ENCODE data around the gene LAMC1. TPM values are rescaled to one million over a fixed set of nuclear protein-coding genes. Genes with fewer than 3 reads are reported as not detected.

LAMC1 gene
- total and polyA plus RNA-seq, 12 donors: 22.1 to 160 (median 115) TPM

- Histone ChIP-seq H3K36me3 (no peaks in the 10 kb centered on the region), H3K9me3 (no peaks in the 10 kb centered on the region), H3K27me3 (no peaks in the 10 kb centered on the region), H3K4me1 (no peaks in the 10 kb centered on the region), H3K27ac (no peak overlapping the region), H3K4me3 (no peak overlapping the region)
- 90 to 98% methylated on average over 3 of the region's 3 CpGs for WGBS, 2 donors
- DNase-seq (no peak), ATAC-seq (no peak)
- intact Hi-C loops (cut with DNase I): no loop called here
- TF ChIP-seq, protein P1, sequence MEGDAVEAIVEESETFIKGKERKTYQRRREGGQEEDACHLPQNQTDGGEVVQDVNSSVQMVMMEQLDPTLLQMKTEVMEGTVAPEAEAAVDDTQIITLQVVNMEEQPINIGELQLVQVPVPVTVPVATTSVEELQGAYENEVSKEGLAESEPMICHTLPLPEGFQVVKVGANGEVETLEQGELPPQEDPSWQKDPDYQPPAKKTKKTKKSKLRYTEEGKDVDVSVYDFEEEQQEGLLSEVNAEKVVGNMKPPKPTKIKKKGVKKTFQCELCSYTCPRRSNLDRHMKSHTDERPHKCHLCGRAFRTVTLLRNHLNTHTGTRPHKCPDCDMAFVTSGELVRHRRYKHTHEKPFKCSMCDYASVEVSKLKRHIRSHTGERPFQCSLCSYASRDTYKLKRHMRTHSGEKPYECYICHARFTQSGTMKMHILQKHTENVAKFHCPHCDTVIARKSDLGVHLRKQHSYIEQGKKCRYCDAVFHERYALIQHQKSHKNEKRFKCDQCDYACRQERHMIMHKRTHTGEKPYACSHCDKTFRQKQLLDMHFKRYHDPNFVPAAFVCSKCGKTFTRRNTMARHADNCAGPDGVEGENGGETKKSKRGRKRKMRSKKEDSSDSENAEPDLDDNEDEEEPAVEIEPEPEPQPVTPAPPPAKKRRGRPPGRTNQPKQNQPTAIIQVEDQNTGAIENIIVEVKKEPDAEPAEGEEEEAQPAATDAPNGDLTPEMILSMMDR (IDR thresholded peaks at IDR 0.05): no peak
Observed at GRCh38 chr1:183163316-183163715, 140.1 kb downstream of the LAMC1 start.

GRCh38 chr1:183164340-183164739 is 141.1 kb downstream of the LAMC1 start:
- ATAC-seq (no peak), DNase-seq (no peak)
- TF ChIP-seq, protein P1 (IDR thresholded peaks at IDR 0.05): no peak
- intact Hi-C loops (cut with DNase I): loop anchor here in 1 of 10 donors (1.0 kb wide), 1 partner anchor 45 kb away; no protein-coding TSS in a partner anchor
- H3K27me3 ChIP-seq: no peaks in the 10 kb centered on the region
- no peak overlapping the region for H3K4me3 ChIP-seq
- 93 to 97% methylated on average over 1 of the region's 1 CpG for WGBS, 2 donors
- H3K9me3 ChIP-seq: no peaks in the 10 kb centered on the region
- no peaks in the 10 kb centered on the region for H3K4me1 ChIP-seq
- H3K27ac ChIP-seq: no peak overlapping the region
- H3K36me3 ChIP-seq: no peaks in the 10 kb centered on the region

DNA sequence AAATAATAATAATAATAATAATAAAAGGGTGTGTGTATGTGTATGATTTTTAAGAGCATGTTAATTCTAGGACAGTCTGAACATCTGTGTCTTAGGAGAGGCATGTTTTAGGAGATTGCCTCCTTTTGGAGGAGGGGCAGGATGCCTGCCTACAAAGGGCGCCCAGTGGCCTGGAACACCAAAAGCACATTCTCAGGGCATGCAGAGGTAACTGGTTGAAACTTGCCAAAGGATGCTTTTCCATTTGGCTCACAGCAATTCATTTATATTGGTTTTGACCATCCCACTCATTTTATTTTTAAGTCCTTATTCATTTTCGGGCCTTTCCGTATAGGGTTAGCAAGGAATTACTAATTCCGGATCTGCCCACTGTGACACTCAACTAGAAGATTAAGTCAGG is 141.7 kb downstream of the LAMC1 start:
- DNase-seq (no peak), ATAC-seq (no peak)
- intact Hi-C loops (cut with DNase I): loop anchor here in 1 of 10 donors (1.0 kb wide), 1 partner anchor 44 kb away; no protein-coding TSS in a partner anchor
- TF ChIP-seq, protein P1 (IDR thresholded peaks at IDR 0.05): no peak
- H3K27ac ChIP-seq: no peak overlapping the region
- H3K4me1 ChIP-seq: no peaks in the 10 kb centered on the region
- H3K9me3 ChIP-seq: no peaks in the 10 kb centered on the region
- 98% methylated on average over 4 of the region's 4 CpGs for WGBS, 2 donors
- H3K27me3 ChIP-seq: no peaks in the 10 kb centered on the region
- no peak overlapping the region for H3K4me3 ChIP-seq
- H3K36me3 ChIP-seq: no peaks in the 10 kb centered on the region

- 97 to 99% methylated on average over 2 of the region's 2 CpGs for WGBS, 2 donors
Observed at GRCh38 chr1:183165456-183165855, 142.2 kb downstream of the LAMC1 start.

More at GRCh38 chr1:183165456-183165855, 142.2 kb downstream of the LAMC1 start:
- no peak overlapping the region for H3K27ac ChIP-seq
- TF ChIP-seq, protein P1 (IDR thresholded peaks at IDR 0.05): no peak
- no peaks in the 10 kb centered on the region for H3K36me3 ChIP-seq
- no peaks in the 10 kb centered on the region for H3K9me3 ChIP-seq
- intact Hi-C loops (cut with DNase I): no loop called here
- no peaks in the 10 kb centered on the region for H3K4me1 ChIP-seq
- H3K27me3 ChIP-seq: no peaks in the 10 kb centered on the region
- no peak for DNase-seq
- no peak for ATAC-seq
- H3K4me3 ChIP-seq: no peak overlapping the region
